Astrocyte of the spinal cord (primary cell): Measurements from ENCODE around the gene CNTRL.

ENCODE experiments used
- DNase-seq: peaks from one replicate; pipeline ENCODE4 v3.0.0; 2011; ENCODE audit warnings: low read depth, low spot score
- H3K4me3 ChIP-seq: 2 replicates; pipeline ENCODE4 v1.5.1; 2011; ENCODE audit warnings: low read depth, mild to moderate bottlenecking, low read length, moderate library complexity
- in situ Hi-C: cut with HindIII; loops from 2 replicates; pipeline ENCODE4 v1.10.0; 2017; ENCODE audit warnings: low sequenced_read_pairs
- TF ChIP-seq, protein P1 (sequence below): IDR thresholded peaks from 2 replicates; pipeline ENCODE4 v1.5.1; 2012; ENCODE audit warnings: low read depth, mild to moderate bottlenecking, low read length, inconsistent platforms

CNTRL gene

DNA sequence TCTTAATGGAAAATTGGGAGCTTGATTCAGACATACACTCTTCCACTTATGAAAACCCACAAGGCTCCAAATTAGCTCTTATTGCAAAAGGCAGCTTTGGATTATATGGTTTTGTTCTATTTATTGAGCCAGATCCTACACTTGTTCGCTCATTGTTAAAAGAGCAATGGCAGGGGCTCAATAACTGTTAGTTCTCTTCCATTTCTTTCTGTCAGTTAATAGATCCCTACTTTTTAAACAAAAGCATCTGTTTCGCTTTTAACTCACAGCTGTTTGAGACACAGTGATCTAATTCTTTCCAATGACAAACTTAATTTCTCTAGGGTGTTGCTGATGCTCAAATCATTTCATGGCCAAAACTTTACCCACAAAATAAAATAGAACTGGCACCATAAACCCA lies 36.4 kb upstream of the CNTRL start:
- no peak overlapping the region for H3K4me3 ChIP-seq
- in situ Hi-C loops, result no loop called here
- TF ChIP-seq, protein P1, sequence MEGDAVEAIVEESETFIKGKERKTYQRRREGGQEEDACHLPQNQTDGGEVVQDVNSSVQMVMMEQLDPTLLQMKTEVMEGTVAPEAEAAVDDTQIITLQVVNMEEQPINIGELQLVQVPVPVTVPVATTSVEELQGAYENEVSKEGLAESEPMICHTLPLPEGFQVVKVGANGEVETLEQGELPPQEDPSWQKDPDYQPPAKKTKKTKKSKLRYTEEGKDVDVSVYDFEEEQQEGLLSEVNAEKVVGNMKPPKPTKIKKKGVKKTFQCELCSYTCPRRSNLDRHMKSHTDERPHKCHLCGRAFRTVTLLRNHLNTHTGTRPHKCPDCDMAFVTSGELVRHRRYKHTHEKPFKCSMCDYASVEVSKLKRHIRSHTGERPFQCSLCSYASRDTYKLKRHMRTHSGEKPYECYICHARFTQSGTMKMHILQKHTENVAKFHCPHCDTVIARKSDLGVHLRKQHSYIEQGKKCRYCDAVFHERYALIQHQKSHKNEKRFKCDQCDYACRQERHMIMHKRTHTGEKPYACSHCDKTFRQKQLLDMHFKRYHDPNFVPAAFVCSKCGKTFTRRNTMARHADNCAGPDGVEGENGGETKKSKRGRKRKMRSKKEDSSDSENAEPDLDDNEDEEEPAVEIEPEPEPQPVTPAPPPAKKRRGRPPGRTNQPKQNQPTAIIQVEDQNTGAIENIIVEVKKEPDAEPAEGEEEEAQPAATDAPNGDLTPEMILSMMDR, result no peak
- no peak for DNase-seq

- no peak for DNase-seq
- TF ChIP-seq, protein P1, result no peak
- H3K4me3 ChIP-seq, result no peak overlapping the region
- in situ Hi-C loops, result no loop called here
These were observed 36.0 kb upstream of the CNTRL start for GRCh38 chr9:121038804-121039203.

- in situ Hi-C loops, result no loop called here
- no peak overlapping the region for H3K4me3 ChIP-seq
- no peak for DNase-seq
- TF ChIP-seq, protein P1, result no peak
These were observed 26.6 kb upstream of the CNTRL start for GRCh38 chr9:121048175-121048574.

DNA sequence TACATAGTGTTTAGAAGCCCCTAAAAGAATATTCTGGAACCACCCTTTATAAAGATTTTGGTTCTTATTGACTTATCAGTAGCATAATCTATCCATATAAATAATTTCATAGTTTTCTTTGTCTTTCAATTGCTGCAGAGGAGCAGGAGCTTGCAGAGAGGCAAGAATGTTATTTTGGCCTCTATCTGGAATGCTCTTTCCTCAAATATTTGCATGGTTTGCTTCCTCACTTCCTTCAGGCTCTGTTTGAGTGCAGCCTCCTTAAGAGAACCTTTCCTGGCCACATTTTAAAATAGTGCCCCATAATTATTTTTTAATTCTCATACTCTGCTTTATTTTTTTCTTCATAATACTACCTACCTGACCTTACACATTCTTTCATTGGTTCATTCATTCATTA lies 26.1 kb upstream of the CNTRL start:
- H3K4me3 ChIP-seq, result no peak overlapping the region
- in situ Hi-C loops, result no loop called here
- no peak for DNase-seq
- TF ChIP-seq, protein P1, result no peak

- no peak for DNase-seq
- TF ChIP-seq, protein P1, result no peak
- in situ Hi-C loops, result no loop called here
- H3K4me3 ChIP-seq, result no peak within 1 kb of the TSS
These were observed 24.4 kb upstream of the CNTRL start, which contains the start of gene C5 for GRCh38 chr9:121050128-121050988. Gene C5 (minus strand): TSS chr9:121050275. CDS start chr9:121050246, 29 bp downstream.

DNA sequence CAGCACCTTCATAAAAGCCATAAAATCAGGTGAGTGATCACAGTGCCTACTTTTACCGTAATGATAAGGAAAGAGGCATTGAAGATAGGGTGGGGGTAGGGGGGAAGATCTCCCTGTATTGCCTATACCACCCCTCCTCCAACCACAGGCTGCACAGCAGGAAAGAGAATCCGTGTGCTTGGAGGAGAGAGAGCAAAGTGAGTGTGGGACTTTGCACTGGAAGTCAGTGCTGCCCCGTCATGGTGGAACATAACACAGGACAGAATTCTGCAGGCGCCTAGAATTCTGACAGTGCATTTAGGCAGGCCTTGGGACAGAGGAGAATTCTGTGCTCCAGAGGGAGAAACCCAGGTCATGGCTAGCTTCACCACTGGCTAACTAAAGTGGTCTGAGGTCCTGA lies 21.2 kb upstream of the CNTRL start:
- H3K4me3 ChIP-seq, result no peak overlapping the region
- no peak for DNase-seq
- TF ChIP-seq, protein P1, result no peak
- in situ Hi-C loops, result no loop called here
